Uterus (tissue), 4 donors: ENCODE measurements around the gene CYS1. TPM values are rescaled to one million over a fixed set of nuclear protein-coding genes. Genes with fewer than 3 reads are reported as not detected.

Source experiments
- DNase-seq, 2 donors: peaks; one replicate each; pipeline ENCODE4 v3.0.0-alpha.2; 2019 to 2020
- H3K27ac ChIP-seq, 2 donors: fragments of 200-600 bp; sonication (generic); 1 replicate in 1 of 2; 2 replicates in 1 of 2; pipeline ENCODE4 v1.5.1; 2016 to 2018
- H3K27me3 ChIP-seq, 2 donors: fragments of 200-600 bp; sonication (generic); one replicate each; pipeline ENCODE4 v1.5.1; 2018 to 2019; ENCODE audit warnings: control low read depth in 1 of 2
- H3K36me3 ChIP-seq, 2 donors: fragments of 200-600 bp; sonication (generic); one replicate each; pipeline ENCODE4 v1.5.1; 2019; ENCODE audit warnings: control low read depth in 1 of 2
- H3K4me1 ChIP-seq, 2 donors: fragments of 200-600 bp; sonication (generic); one replicate each; pipeline ENCODE4 v1.5.1; 2018 to 2019; ENCODE audit warnings: control low read depth in 1 of 2
- H3K4me3 ChIP-seq, 2 donors: fragments of 200-600 bp; sonication (generic); 1 replicate in 1 of 2; 2 replicates in 1 of 2; pipeline ENCODE4 v1.5.1; 2018 to 2019; ENCODE audit warnings: mild to moderate bottlenecking in 1 of 2
- H3K9me3 ChIP-seq, 2 donors: fragments of 200-600 bp; sonication (generic); one replicate each; pipeline ENCODE4 v1.5.1; 2019; ENCODE audit warnings: control low read depth in 1 of 2
- CTCF ChIP-seq, 4 experiments: fragments of 200-600 bp in 2 of 4; fragments of 450-650 bp in 2 of 4; sonication (generic) in 2 of 4; IDR thresholded peaks; one replicate each; pipeline ENCODE4 v1.5.1; 2016 to 2019; ENCODE audit warnings: antibody characterized with exemption in 4 of 4, mild to moderate bottlenecking in 2 of 4, moderate library complexity in 1 of 4
- POLR2A ChIP-seq, 2 donors: fragments of 450-650 bp; IDR thresholded peaks; one replicate each; pipeline ENCODE4 v1.6.1; 2016; ENCODE audit warnings: antibody characterized with exemption in 2 of 2, mild to moderate bottlenecking in 1 of 2, moderate library complexity in 1 of 2
- intact Hi-C: fragments of 100-400 bp; cut with DNase I; formaldehyde crosslinking; loops from one replicate; pipeline ENCODE4 v1.15.1; 2023; ENCODE audit warnings: low total_unique reads
- total RNA-seq, 4 donors: library from RNA; depleted of rRNA in 3 of 4; stranded (reverse); fragments of >200 nt in 3 of 4; gene quantifications; one replicate each; pipeline versions ENCODE4 v1.1.0 to v1.2.4, GENCODE V29; 2014 to 2023
- donor health status: DM: yes; HTN: yes; CAD: no.

Gene CYS1
- total RNA-seq, 4 donors from 2014 or later, result 7.2 to 15.5 (median 11.2) TPM

DNA sequence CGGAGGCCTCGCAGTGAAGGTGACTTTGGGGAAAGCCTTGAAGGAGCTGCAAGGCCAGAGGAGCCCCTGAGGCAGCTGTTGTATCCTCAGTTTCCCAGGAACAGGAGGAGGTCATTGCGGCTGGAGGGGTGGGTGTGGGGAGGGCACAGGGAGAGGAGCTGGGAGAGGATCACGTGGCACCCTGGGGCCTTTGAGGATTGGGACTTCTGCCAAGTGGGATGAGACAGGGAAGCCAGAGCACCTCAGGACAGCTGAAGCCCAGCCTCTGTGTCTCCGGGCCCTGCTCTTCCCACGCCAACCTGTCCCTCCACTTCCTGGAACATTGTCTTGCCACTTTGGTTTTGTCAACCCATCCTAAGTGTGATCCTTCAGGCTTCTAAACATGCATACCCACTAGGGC lies 23.0 kb upstream of the CYS1 start:
- no peak for TF ChIP-seq POLR2A (IDR thresholded peaks at IDR 0.05)
- no peak for TF ChIP-seq CTCF (IDR thresholded peaks at IDR 0.05)
- intact Hi-C loops, result no loop called here
- Histone ChIP-seq H3K27ac (no peak overlapping the region), H3K36me3 (no peaks in the 10 kb centered on the region), H3K4me3 (no peak overlapping the region), H3K4me1 (no peaks in the 10 kb centered on the region), H3K9me3 (no peaks in the 10 kb centered on the region), H3K27me3 (no peaks in the 10 kb centered on the region)
- no peak for DNase-seq

- no peaks in the 10 kb centered on the region for H3K27me3 ChIP-seq
- DNase-seq, result no peak
- H3K9me3 ChIP-seq, result no peaks in the 10 kb centered on the region
- no peaks in the 10 kb centered on the region for H3K36me3 ChIP-seq
- no peaks in the 10 kb centered on the region for H3K4me1 ChIP-seq
- H3K27ac ChIP-seq, result no peak overlapping the region
- TF ChIP-seq POLR2A (IDR thresholded peaks at IDR 0.05), result no peak
- H3K4me3 ChIP-seq, result no peak overlapping the region
- intact Hi-C loops, result no loop called here
Observed at GRCh38 chr2:10101491-10101890, 21.3 kb upstream of the CYS1 start.

DNA sequence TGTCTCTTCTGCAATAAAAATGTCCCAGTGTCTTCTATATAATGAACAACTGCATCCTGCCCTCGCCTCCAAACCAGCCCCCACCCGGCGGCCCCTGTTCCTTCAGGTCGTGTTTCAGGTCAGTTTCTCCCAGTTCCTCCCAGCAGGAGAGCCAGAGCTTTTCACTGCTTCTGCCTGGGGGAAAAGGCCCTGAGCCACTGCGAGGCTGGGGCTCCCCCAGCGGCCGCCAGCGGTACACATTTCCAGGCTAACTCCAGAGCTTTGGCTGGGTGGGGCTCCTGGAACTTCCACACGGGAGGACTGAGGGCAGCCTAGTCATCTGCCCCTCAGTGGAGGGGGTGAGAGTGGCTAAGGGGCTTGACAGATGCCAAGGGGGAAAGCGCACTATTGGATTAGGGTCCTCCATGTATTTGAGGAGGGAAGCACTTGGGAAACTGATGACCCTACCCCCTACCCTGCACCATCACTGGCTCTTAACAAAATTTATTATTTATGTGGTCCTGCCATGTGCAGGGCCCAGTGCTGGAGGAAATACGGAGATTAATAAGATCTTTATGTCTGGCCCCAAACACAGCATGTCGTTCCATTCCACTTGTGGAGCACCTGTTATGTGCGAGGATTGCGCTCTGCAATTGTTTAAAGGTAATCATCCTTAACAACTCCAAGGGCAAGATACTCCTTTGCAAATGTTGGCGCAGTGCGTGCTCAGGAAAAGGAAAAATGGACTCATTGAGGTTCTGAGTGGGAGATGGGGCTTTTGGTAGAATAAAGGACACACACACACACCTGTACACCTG lies 17.3 kb upstream of the CYS1 start:
- Histone ChIP-seq H3K27ac (no peak overlapping the region), H3K4me1 (no peaks in the 10 kb centered on the region), H3K27me3 (no peaks in the 10 kb centered on the region), H3K4me3 (no peak overlapping the region), H3K36me3 (no peaks in the 10 kb centered on the region), H3K9me3 (no peaks in the 10 kb centered on the region)
- TF ChIP-seq CTCF (IDR thresholded peaks at IDR 0.05) (peak; percentile 85 to 98 (median 92)), POLR2A (IDR thresholded peaks at IDR 0.05) (no peak)
- DNase-seq, result peak; percentile 56 to 69
- intact Hi-C loops, result no loop called here

DNA sequence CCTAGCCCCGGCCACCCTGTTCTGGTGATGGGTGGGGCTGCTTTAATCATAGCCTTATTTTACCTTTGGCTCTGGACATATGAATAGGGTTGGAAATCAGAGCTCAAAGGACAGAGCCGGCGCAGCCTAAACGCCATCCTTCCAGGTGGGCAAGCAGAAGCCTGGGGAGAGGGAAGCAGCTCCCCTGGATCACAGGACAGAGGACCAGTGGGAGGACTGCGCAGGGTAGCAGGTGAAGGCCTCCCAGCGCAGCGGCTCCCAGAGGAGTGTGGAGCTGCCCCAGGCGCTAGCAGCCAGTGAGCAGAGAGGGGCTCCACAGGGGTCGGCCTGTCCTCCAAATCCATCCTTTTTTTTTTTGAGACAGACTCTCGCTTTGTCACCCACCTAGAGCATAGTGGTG lies 16.4 kb upstream of the CYS1 start:
- TF ChIP-seq POLR2A (IDR thresholded peaks at IDR 0.05) (no peak), CTCF (IDR thresholded peaks at IDR 0.05) (no peak)
- no peak for DNase-seq
- no peaks in the 10 kb centered on the region for H3K36me3 ChIP-seq
- intact Hi-C loops, result no loop called here
- no peaks in the 10 kb centered on the region for H3K27me3 ChIP-seq
- H3K4me1 ChIP-seq, result no peaks in the 10 kb centered on the region
- no peaks in the 10 kb centered on the region for H3K9me3 ChIP-seq
- no peak overlapping the region for H3K4me3 ChIP-seq
- no peak overlapping the region for H3K27ac ChIP-seq

DNA sequence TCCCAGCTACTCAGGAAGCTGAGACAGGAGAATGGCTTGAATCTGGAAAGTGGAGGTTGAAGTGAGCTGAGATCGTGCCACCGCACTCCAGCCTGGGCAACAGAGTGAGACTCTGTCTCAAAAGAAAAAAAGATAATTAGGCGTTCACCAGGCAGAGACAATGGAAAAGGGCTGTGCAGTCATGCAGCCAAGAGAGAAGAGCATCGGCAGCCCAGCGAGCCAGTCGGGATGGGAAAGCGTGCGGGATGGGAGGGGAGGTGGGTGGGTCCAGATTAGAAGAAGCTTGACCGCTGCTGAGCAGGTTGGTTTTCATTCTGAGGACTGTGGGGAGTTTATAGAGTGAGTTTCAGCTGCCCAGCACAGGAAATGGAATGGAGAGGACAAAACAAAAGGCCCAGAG lies 15.0 kb upstream of the CYS1 start:
- Histone ChIP-seq H3K9me3 (no peaks in the 10 kb centered on the region), H3K4me3 (no peak overlapping the region), H3K27me3 (peaks cover 0 to 9% of the 10 kb centered on the region in 2 donors), H3K36me3 (no peaks in the 10 kb centered on the region), H3K27ac (no peak overlapping the region), H3K4me1 (no peaks in the 10 kb centered on the region)
- intact Hi-C loops, result no loop called here
- DNase-seq, result no peak
- no peak for TF ChIP-seq POLR2A (IDR thresholded peaks at IDR 0.05)
- no peak for TF ChIP-seq CTCF (IDR thresholded peaks at IDR 0.05)
